ENCODE data around the gene UBTD1. TPM values are rescaled to one million over a fixed set of nuclear protein-coding genes. Genes with fewer than 3 reads are reported as not detected.
"Not testable (repeated sequence)": the region's sequence is repeated elsewhere in the genome, so short reads cannot be mapped to it uniquely, and the experiment has no call there.

UBTD1 gene
- total RNA-seq, 2 donors from 2014 or later, result 1.7 to 2.1 TPM

GRCh38 chr10:97547271-97547600, 48.5 kb downstream of the UBTD1 start:
- H3K9me3 Mint-ChIP-seq, result no peaks in the 10 kb centered on the region
- no peak overlapping the region for H3K4me3 Mint-ChIP-seq
- no peaks in the 10 kb centered on the region for H3K27me3 Mint-ChIP-seq
- ATAC-seq (replicated peaks), result no peak
- no peaks in the 10 kb centered on the region for H3K36me3 Mint-ChIP-seq (ENCODE audit: low read depth)
- peak overlapping the region; percentile 66 for H3K27ac Mint-ChIP-seq
- peaks cover 14% of the 10 kb centered on the region for H3K4me1 Mint-ChIP-seq

- Mint-ChIP-seq H3K4me1 (peaks cover 8% of the 10 kb centered on the region), H3K36me3 (ENCODE audit: low read depth) (no peaks in the 10 kb centered on the region), H3K4me3 (no peak overlapping the region), H3K27ac (no peak overlapping the region), H3K27me3 (no peaks in the 10 kb centered on the region), H3K9me3 (no peaks in the 10 kb centered on the region)
- ATAC-seq (replicated peaks), result no peak
Measured at GRCh38 chr10:97547962-97548361, 49.2 kb downstream of the UBTD1 start.

GRCh38 chr10:97548828-97549455, 50.2 kb downstream of the UBTD1 start:
- no peak for ATAC-seq (replicated peaks)
- H3K36me3 Mint-ChIP-seq (ENCODE audit: low read depth), result no peaks in the 10 kb centered on the region
- no peaks in the 10 kb centered on the region for H3K9me3 Mint-ChIP-seq
- no peak overlapping the region for H3K4me3 Mint-ChIP-seq
- no peaks in the 10 kb centered on the region for H3K27me3 Mint-ChIP-seq
- no peaks in the 10 kb centered on the region for H3K4me1 Mint-ChIP-seq
- H3K27ac Mint-ChIP-seq, result no peak overlapping the region

- peak overlapping the region; percentile 36 for H3K27ac Mint-ChIP-seq
- H3K4me1 Mint-ChIP-seq, result no peaks in the 10 kb centered on the region
- no peak for ATAC-seq (replicated peaks)
- H3K27me3 Mint-ChIP-seq, result no peaks in the 10 kb centered on the region
- H3K4me3 Mint-ChIP-seq, result no peak overlapping the region
- no peaks in the 10 kb centered on the region for H3K36me3 Mint-ChIP-seq (ENCODE audit: low read depth)
- H3K9me3 Mint-ChIP-seq, result no peaks in the 10 kb centered on the region
Measured at GRCh38 chr10:97549587-97550322, 51.0 kb downstream of the UBTD1 start.

- no peaks in the 10 kb centered on the region for H3K9me3 Mint-ChIP-seq
- no peak for ATAC-seq (replicated peaks)
- no peaks in the 10 kb centered on the region for H3K4me1 Mint-ChIP-seq
- no peaks in the 10 kb centered on the region for H3K27me3 Mint-ChIP-seq
- H3K4me3 Mint-ChIP-seq, result no peak overlapping the region
- peak overlapping the region; percentile 36 for H3K27ac Mint-ChIP-seq
- H3K36me3 Mint-ChIP-seq (ENCODE audit: low read depth), result no peaks in the 10 kb centered on the region
Measured at GRCh38 chr10:97550336-97551149, 51.8 kb downstream of the UBTD1 start.

- Mint-ChIP-seq H3K4me1 (no peaks in the 10 kb centered on the region), H3K27ac (no peak overlapping the region), H3K9me3 (no peaks in the 10 kb centered on the region), H3K36me3 (ENCODE audit: low read depth) (no peaks in the 10 kb centered on the region), H3K4me3 (no peak overlapping the region), H3K27me3 (no peaks in the 10 kb centered on the region)
- ATAC-seq (replicated peaks), result no peak
Measured at GRCh38 chr10:97551271-97551670, 52.5 kb downstream of the UBTD1 start.

GRCh38 chr10:97553575-97554031, 54.9 kb downstream of the UBTD1 start:
- peak; percentile 82 for ATAC-seq (replicated peaks)
- H3K9me3 Mint-ChIP-seq, result no peaks in the 10 kb centered on the region
- no peaks in the 10 kb centered on the region for H3K4me1 Mint-ChIP-seq
- no peaks in the 10 kb centered on the region for H3K27me3 Mint-ChIP-seq
- no peak overlapping the region for H3K27ac Mint-ChIP-seq
- H3K4me3 Mint-ChIP-seq, result no peak overlapping the region
- no peaks in the 10 kb centered on the region for H3K36me3 Mint-ChIP-seq (ENCODE audit: low read depth)

- not testable (repeated sequence) for H3K9me3 Mint-ChIP-seq; H3K4me1 Mint-ChIP-seq; H3K27me3 Mint-ChIP-seq; ATAC-seq (replicated peaks); H3K36me3 Mint-ChIP-seq (ENCODE audit: low read depth); H3K4me3 Mint-ChIP-seq; H3K27ac Mint-ChIP-seq
Measured at GRCh38 chr10:97554336-97554735, 55.6 kb downstream of the UBTD1 start.

- H3K36me3 Mint-ChIP-seq (ENCODE audit: low read depth); ATAC-seq (replicated peaks); H3K27ac Mint-ChIP-seq; H3K4me3 Mint-ChIP-seq; H3K27me3 Mint-ChIP-seq; H3K4me1 Mint-ChIP-seq; H3K9me3 Mint-ChIP-seq: not testable (repeated sequence)
Measured at GRCh38 chr10:97555541-97555940, 56.8 kb downstream of the UBTD1 start.

GRCh38 chr10:97560731-97561381, 62.1 kb downstream of the UBTD1 start:
- H3K9me3 Mint-ChIP-seq; H3K27ac Mint-ChIP-seq; ATAC-seq (replicated peaks); H3K36me3 Mint-ChIP-seq (ENCODE audit: low read depth); H3K4me3 Mint-ChIP-seq; H3K4me1 Mint-ChIP-seq; H3K27me3 Mint-ChIP-seq: not testable (repeated sequence)

GRCh38 chr10:97561386-97562077, 62.8 kb downstream of the UBTD1 start:
- not testable (repeated sequence) for H3K4me3 Mint-ChIP-seq; ATAC-seq (replicated peaks); H3K36me3 Mint-ChIP-seq (ENCODE audit: low read depth); H3K9me3 Mint-ChIP-seq; H3K27me3 Mint-ChIP-seq; H3K4me1 Mint-ChIP-seq; H3K27ac Mint-ChIP-seq

- H3K36me3 Mint-ChIP-seq (ENCODE audit: low read depth); H3K9me3 Mint-ChIP-seq; H3K4me3 Mint-ChIP-seq; ATAC-seq (replicated peaks); H3K27ac Mint-ChIP-seq; H3K4me1 Mint-ChIP-seq; H3K27me3 Mint-ChIP-seq: not testable (repeated sequence)
Measured at GRCh38 chr10:97562329-97562728, 63.6 kb downstream of the UBTD1 start.

GRCh38 chr10:97563337-97563736, 64.6 kb downstream of the UBTD1 start:
- Mint-ChIP-seq H3K27ac (peak overlapping the region; percentile 12), H3K9me3 (no peaks in the 10 kb centered on the region), H3K4me1 (no peaks in the 10 kb centered on the region), H3K4me3 (no peak overlapping the region), H3K36me3 (ENCODE audit: low read depth) (no peaks in the 10 kb centered on the region), H3K27me3 (no peaks in the 10 kb centered on the region)
- ATAC-seq (replicated peaks), result no peak

- H3K27ac Mint-ChIP-seq, result no peak overlapping the region
- H3K27me3 Mint-ChIP-seq, result no peaks in the 10 kb centered on the region
- no peaks in the 10 kb centered on the region for H3K4me1 Mint-ChIP-seq
- H3K9me3 Mint-ChIP-seq, result no peaks in the 10 kb centered on the region
- H3K36me3 Mint-ChIP-seq (ENCODE audit: low read depth), result no peaks in the 10 kb centered on the region
- H3K4me3 Mint-ChIP-seq, result no peak overlapping the region
- ATAC-seq (replicated peaks), result no peak
Measured at GRCh38 chr10:97564776-97565175, 66.1 kb downstream of the UBTD1 start.

Measured in activated T-helper 17 cell treated with anti-CD3 and anti-CD28 coated beads, Interleukin-2, amount 50 U/mL, for 72 hours (primary cell).